ENCODE data around the gene NUDT16L1.
A peak's percentile ranks its signal among the peaks of the same experiment; 100 is the strongest.
"Not testable (repeated sequence)": the region's sequence is repeated elsewhere in the genome, so short reads cannot be mapped to it uniquely, and the experiment has no call there.

Gene NUDT16L1

DNA sequence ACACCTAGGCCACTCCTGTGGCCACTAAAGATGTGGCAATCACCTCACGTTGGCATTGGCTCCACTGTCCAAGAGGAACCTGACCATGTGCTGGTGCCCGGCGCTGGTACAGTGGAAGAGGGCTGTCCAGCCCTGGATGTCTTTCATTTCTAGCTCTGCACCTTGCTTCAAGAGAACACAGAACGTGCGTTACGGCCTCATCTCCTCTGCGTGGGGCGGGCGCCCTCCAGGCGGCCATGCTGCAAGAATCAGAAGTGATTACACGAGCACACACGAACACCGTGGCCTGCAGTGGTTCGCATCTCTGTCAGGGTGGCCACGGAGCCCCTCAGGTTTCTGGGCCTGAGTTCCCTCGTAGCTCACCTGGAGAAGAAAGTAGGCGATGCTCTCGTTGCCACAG is 33.3 kb downstream of the NUDT16L1 start:
- no peak for DNase-seq

DNA sequence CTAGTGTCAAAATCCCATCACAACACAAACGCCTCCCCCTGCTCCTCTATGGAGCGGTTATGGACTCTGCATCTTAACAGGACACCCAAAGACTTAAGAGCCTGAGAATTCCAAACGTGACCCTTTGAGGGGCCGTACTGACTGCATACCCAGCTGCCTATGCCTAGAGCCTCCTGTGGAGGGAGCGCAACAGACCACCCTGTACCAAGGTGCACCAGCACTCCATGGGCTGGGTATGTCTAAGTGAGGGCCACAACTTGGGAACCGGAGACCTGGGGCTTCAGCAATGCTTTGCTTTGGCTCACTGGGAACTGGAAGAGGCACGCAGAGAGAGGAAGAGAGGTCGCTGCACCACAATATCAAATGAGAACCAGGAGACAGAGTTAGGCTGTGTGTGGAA is 35.3 kb downstream of the NUDT16L1 start:
- no peak for DNase-seq

DNA sequence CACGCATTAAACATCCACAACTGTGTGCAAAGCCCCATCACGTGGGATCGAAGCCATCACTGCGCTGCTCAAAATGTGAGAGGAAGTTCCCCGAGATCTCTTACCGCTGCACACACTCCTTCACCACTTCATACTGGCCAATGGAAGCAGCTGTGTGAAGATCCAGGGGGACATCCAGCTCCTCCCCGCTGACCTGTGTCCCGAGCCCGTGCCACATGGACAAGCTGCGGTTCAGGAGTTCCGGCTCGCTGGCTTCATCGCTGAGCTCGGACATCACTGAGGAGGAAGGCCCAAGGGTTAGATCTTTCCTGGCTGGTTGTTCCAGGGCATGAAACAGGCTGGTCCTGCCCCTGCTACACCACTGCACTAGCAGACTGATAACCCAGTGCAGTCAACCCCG is 36.5 kb downstream of the NUDT16L1 start:
- DNase-seq: no peak

DNA sequence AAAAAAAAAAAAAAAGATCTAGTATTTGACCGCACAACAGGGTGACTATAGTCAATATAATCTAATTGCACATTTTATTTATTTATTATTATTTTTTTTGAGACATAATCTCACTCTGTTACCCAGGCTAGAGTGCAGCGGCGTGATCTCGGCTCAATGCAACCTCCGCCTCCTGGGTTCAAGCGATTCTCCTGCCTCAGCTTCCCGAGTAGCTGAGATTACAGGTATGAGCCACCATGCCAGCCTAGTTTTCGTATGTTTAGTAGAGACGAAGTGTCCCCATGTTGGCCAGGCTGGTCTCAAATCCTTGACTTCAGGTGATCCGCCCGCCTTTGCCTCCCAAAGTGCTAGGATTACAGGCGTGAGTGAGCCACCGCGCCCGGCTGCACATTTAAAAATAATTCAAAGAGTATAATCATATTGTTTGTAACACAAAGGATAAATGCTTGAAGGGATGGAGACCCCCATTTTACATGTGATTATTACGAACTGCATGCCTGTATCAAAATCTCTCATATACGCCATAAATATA is 39.9 kb downstream of the NUDT16L1 start:
- no peak for DNase-seq

DNA sequence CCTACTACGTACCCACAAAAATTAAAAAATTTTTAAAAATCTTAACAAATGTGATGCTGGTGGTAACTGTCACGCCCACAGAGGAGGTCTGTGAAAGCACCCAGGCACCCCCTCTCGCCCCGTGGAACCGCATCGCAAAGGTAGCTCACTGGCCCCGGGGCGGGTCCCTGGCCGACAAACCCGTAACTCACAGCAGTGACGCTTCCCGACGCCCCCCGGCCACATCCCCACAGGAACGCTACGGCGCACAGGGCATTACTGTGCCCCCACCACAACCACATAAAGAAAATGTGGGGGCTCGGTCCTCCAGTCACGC is 40.3 kb downstream of the NUDT16L1 start:
- DNase-seq: peak; percentile 25 to 29

DNA sequence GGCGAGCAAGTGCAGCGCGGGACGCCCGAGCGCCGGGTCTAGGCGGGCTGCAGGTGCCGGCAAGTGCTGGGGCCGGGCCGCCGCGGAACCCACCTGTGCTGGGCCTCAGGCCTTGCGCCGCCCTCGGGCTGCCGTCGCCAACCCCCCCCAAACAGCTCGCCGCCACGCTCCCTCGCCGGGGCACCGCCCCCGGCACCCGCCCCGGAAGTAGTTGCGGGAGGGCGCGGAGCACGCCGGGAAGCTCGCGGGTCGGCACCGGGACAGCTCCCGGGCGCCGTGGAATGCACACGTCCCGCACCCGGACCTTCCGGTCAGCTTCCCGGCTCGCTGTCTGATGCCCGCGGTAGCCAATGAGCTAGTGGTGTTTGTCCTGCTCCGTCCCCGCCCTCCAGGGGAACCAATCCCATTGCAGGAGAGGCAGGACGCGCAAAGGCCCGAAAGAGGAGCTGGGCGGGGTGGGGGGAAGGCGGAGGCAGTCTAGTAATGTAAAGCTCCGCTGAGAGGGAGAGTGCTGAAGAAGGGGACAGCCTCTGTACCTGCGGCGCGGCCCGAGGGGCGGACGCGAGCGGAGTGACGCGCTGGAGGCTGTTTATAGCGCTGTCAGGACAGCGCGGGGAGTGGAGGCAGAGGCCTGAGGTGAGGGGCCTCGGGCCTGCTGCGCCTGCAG is 40.8 kb downstream of the NUDT16L1 start, which contains the start of the genes ANKS3 and DNAAF8:
Gene ANKS3, minus strand, starts transcription at position 209 of the 667 bp plus-strand sequence. CDS start 4,122 bp downstream, outside the sequence.
Gene DNAAF8, plus strand, starts transcription at position 475 of the 667 bp plus-strand sequence. CDS start 1,978 bp downstream, outside the sequence.
- peak; percentile 75 to 77 for DNase-seq

DNA sequence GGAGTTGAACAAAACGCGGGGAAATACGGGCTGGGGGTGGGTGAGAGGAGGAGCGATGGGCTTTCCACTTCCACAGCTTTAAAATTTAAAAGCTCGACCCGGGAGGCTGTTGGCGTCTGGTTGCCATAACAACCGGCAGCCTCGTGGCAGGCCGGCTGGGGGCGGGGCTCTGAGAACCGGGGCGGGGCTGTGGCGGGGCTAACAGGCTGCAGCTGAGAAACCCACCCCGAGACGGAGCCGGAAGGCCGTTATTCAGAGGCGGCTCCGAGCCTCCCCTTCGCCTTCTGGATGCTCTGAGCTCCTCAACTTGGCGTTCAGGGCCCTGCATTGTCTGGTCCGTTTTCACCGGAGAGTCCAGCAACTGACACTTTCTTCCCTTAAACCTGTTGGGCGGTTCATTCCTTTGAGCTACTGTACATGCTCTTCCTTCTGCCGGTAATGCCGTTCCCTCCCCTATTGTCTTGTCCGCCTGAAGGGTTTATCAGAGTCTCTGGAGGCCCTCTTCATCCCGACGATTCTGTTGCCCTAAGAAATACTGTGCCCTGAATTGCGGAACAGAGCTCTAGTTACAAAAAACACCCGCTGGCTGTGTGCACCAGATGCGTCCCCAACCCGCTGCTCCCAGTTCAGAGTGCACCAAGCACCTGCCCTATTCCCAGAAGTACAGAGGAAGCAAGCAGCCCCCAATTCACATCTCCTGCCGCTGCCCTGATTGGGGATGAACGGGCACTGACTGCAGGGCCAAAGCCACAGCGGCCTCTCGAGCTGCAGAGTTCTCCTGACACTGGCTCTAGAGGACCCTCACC is 41.6 kb downstream of the NUDT16L1 start:
- DNase-seq: peak; percentile 89 to 95

DNA sequence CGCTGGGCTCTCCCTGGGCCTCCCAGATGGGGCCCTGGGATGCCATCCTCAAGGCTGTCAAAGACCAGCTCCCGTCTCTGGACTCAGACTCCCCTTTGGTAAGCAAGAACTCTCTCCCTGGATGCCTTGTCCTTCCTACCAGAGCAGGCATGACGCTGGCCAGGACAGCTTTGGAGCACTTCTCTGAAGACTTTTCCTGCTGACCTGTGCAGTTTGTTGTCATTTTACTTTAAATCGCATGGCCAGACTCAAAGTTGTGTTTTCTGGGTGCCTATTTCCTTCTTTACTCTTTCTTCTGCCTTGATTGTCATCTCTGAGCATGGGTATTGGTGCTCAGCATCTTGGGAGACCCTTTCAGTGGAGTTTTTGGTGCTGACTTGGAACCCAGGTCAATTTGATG is 43.2 kb downstream of the NUDT16L1 start:
- no peak for DNase-seq

DNA sequence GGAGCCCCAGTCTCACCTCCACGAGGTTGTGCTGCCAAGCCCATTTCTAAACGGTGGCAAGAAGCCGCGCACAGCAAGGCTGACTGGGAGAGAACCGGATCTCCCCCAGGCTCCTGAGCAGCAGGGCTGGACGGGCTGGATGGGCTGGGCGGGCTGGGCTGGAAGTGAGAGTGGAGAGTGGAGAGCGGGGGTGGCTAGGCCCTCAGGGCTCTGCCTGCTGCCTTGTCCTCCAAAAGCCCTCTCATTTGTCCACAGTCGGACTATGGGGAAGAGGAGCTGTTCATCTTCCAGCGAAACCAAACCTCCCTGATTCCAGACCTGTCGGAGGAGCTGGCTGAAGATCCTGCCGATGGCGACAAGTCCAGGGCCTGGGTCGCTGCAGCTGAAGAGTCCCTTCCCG is 44.2 kb downstream of the NUDT16L1 start:
- DNase-seq: no peak

DNA sequence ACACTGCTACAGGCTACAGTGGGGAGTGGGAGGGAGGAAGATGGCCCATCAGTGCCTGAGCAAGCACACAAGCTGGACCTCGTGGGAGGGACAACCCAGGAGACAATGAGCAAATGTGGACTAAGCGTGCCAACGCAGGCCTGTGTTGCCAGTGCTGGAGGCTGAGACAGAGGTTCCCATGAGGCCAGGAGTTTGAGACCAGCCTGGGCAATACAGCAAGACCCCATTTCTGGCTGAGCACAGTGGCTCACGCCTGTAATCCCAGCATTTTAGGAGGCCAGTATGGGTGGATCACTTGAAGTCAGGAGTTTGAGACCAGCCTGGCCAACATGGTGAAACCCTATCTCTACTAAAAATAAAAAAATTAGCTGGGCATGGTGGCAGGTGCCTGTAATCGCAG is 45.0 kb downstream of the NUDT16L1 start:
- DNase-seq: not testable (repeated sequence)

DNA sequence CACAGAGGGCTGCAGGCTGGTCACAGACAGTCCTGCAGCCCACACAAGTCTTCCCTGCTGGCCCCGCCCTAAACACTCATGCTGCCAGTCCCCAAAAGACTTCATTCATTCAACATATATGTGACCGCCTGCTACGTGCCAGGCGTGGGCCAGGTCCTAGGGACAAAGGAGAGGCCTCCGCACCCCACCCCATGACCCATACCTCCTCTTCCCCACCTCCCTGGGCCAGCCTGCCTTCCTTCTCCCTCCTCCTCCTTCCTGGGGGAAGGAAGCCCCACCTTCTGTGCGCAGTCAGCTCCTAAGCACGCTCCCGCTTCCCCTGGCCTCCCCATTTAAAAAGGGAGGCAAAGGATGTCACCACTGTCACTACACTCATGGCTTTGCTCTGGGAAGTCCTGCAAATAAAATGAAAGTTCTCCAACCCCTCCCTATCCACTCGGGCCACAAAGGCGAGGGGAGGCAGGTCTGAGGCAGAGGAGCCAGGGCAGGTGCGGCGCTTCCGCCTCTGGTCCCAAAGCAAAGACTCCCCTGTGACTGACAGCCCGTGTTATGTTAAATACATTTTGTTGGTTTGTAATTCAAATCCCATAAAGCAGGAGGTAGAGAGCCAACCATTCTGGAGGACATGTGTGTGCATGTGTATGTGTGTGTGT is 50.0 kb downstream of the NUDT16L1 start:
- DNase-seq: no peak

DNA sequence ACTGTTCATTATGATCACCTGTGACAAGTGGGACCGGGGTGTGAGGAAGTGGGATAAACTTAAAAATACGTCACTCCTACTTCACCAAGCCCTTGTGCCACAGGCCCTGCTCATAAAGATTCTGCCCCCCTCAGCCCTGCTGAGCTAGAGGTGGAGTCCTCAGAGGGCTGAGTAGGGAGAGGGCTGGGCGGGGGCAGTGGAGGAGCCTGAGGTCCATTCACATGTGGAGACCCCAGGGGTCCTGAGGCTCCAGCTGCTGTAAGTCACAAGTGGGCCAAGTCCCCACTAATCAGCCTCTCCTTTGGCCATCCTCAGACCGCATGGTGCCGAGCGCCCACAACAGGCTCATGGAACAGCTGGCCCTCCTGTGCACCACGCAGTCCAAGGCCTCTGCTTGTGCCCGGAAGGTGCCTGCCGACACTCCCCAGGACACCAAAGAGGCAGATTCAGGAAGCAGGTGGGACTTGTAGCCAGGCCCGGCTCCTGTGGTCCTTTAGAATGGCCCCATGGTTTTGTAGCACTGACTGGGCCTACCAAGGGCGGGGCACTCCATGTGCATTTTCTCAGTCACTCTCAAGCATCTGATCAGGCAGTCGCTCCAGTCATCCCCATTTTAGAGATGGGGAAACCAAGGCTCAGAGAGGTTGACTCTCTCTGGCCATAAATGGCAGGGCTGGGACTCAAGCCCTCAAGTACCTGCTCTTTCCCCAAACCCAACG is 51.4 kb downstream of the NUDT16L1 start:
- no peak for DNase-seq

DNA sequence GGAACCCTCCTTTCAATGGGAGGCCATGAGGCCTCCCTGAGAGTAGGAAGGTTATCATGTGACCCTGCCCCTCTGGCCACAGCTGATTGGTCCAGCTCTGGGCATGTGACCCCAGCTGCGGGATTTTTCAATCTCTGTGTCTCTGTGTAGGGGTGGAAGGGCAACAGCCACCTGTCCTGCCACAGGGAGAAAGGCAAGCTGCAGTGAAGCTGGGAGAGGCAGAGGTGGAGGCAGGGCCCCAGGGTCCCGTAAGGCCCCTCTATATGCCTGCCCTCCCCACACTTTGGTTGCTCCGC is 51.9 kb downstream of the NUDT16L1 start:
- DNase-seq: no peak

Measured in stimulated activated CD4-positive, alpha-beta T cell treated with anti-CD3 and anti-CD28 coated beads, Interleukin-4, amount 100 ng/mL, for 4 hours (primary cell).